GM23248 (cell line): ENCODE data around the gene ETV5. TPM values are rescaled to one million over a fixed set of nuclear protein-coding genes. Genes with fewer than 3 reads are reported as not detected.

Experiments used
- DNase-seq: peaks from one replicate; pipeline ENCODE4 v3.0.0-alpha.2; 2015
- H2AFZ ChIP-seq: fragments of 200-600 bp; sonication (generic); 2 replicates; pipeline ENCODE4 v1.6.1; 2016; ENCODE audit warnings: antibody characterized with exemption
- H3F3A ChIP-seq: fragments of 200-600 bp; sonication (generic); 2 replicates; pipeline ENCODE4 v1.6.1; 2016; ENCODE audit warnings: mild to moderate bottlenecking, antibody characterized with exemption, mixed run types; ENCODE audit not compliant: insufficient read depth
- H3K27ac ChIP-seq: fragments of 200-600 bp; sonication (generic); 2 replicates; pipeline ENCODE4 v1.5.1; 2016; ENCODE audit warnings: mild to moderate bottlenecking
- H3K27me3 ChIP-seq: fragments of 200-600 bp; sonication (generic); replicated peaks from 2 replicates; pipeline ENCODE4 v1.6.1; 2016; ENCODE audit warnings: mild to moderate bottlenecking; ENCODE audit not compliant: insufficient read depth
- H3K36me3 ChIP-seq: fragments of 200-600 bp; sonication (generic); 2 replicates; pipeline ENCODE4 v1.6.1; 2016; ENCODE audit warnings: low read depth, mild to moderate bottlenecking
- H3K4me1 ChIP-seq: fragments of 200-600 bp; sonication (generic); 2 replicates; pipeline ENCODE4 v1.6.1; 2016; ENCODE audit warnings: mild to moderate bottlenecking; ENCODE audit not compliant: insufficient read depth
- H3K4me2 ChIP-seq: fragments of 200-600 bp; sonication (generic); one replicate; pipeline ENCODE4 v1.6.1; 2016; ENCODE audit warnings: mild to moderate bottlenecking; ENCODE audit not compliant: unreplicated experiment
- H3K4me3 ChIP-seq: fragments of 200-600 bp; sonication (generic); 2 replicates; pipeline ENCODE4 v1.5.1; 2016; ENCODE audit warnings: mild to moderate bottlenecking
- H3K79me2 ChIP-seq: fragments of 200-600 bp; sonication (generic); 2 replicates; pipeline ENCODE4 v1.6.1; 2016; ENCODE audit warnings: mild to moderate bottlenecking; ENCODE audit not compliant: insufficient read depth
- H3K9ac ChIP-seq: fragments of 200-600 bp; sonication (generic); 2 replicates; pipeline ENCODE4 v1.6.1; 2016; ENCODE audit warnings: mild to moderate bottlenecking
- H3K9me2 ChIP-seq: fragments of 200-600 bp; sonication (generic); 2 replicates; pipeline ENCODE4 v1.6.1; 2016; ENCODE audit warnings: mixed run types, mild to moderate bottlenecking, moderate library complexity; ENCODE audit not compliant: insufficient read depth
- H3K9me3 ChIP-seq: fragments of 200-600 bp; sonication (generic); one replicate; pipeline ENCODE4 v1.6.1; 2017; ENCODE audit warnings: low read depth
- H4K20me1 ChIP-seq: fragments of 200-600 bp; sonication (generic); 2 replicates; pipeline ENCODE4 v1.6.0; 2016; ENCODE audit not compliant: insufficient read depth
- EZH2 ChIP-seq: fragments of 200-600 bp; sonication (generic); IDR thresholded peaks from 2 replicates; pipeline ENCODE4 v1.6.1; 2018; ENCODE audit warnings: antibody characterized with exemption, mild to moderate bottlenecking; ENCODE audit not compliant: insufficient read depth, poor library complexity, severe bottlenecking
- EZH2phosphoT487 ChIP-seq: fragments of 200-600 bp; sonication (generic); IDR thresholded peaks from 2 replicates; pipeline ENCODE4 v1.6.1; 2018; ENCODE audit warnings: antibody characterized with exemption, moderate library complexity, mild to moderate bottlenecking, low read depth; ENCODE audit not compliant: insufficient read depth
- WGBS, 2 experiments: methylation state at CpG; one replicate each; pipeline ENCODE4 v1.1.6; 2015 to 2017; ENCODE audit warnings: low lambda C conversion rate in 2 of 2, low coverage in 1 of 2; ENCODE audit errors: missing lambda C conversion rate in 2 of 2; 5-methylcytosine and 5-hydroxymethylcytosine counted together
- in situ Hi-C: fragments of 300-500 bp; cut with MboI; formaldehyde crosslinking; loops from 2 replicates; pipeline ENCODE4 v1.15.0; 2020
- polyA plus RNA-seq: library from polyadenylated mRNA; unstranded; fragments of >200 nt; fragmentation: Nextera tagmentation; extraction: Ambion mirVana; gene quantifications from 2 replicates; pipeline ENCODE4 v1.2.1, GENCODE V29; 2016
- total RNA-seq: library from RNA; depleted of rRNA; stranded (reverse); fragments of >200 nt; shearing (Covaris generic); gene quantifications from 2 replicates; pipeline ENCODE4 v1.2.3, GENCODE V29; 2014

ETV5 gene
- total and polyA plus RNA-seq, 2 experiments from 2014 or later: 44.0 to 47.5 TPM

DNA sequence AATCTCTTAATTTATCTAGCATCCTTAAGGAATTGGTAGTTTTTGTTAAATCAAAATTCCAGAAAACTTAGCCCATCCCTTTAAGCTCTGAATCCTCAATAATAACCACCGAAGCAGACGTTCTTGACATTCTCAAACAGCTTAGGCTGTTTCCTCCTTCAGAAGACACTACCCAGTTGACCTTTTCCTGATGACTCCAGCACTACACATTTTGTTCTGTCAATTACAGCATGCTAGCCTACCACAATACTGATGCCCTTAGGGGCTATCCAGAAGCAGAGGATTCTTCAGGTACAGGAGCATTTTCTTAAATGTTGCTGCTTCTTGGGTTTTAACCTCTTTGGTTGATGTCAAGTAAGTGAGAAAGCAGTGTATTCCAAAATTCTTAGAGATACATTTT, 33.4 kb downstream of the ETV5 start:
- no peaks in the 10 kb centered on the region for H3F3A ChIP-seq
- no peak overlapping the region for H2AFZ ChIP-seq
- no peaks in the 10 kb centered on the region for H3K79me2 ChIP-seq
- no peaks in the 10 kb centered on the region for H3K9me3 ChIP-seq
- no peaks in the 10 kb centered on the region for H3K4me1 ChIP-seq
- no peaks in the 10 kb centered on the region for H3K27me3 ChIP-seq
- in situ Hi-C loops: no loop called here
- H3K4me2 ChIP-seq: no peak overlapping the region
- no peak overlapping the region for H3K4me3 ChIP-seq
- DNase-seq: no peak
- TF ChIP-seq EZH2phosphoT487: no peak
- TF ChIP-seq EZH2: no peak
- WGBS, 2 experiments: 76 to 84% methylated on average over 2 of the region's 2 CpGs
- no peak overlapping the region for H3K9ac ChIP-seq
- H4K20me1 ChIP-seq: no peaks in the 10 kb centered on the region
- no peaks in the 10 kb centered on the region for H3K9me2 ChIP-seq
- H3K36me3 ChIP-seq: peaks cover 38% of the 10 kb centered on the region
- no peak overlapping the region for H3K27ac ChIP-seq

DNA sequence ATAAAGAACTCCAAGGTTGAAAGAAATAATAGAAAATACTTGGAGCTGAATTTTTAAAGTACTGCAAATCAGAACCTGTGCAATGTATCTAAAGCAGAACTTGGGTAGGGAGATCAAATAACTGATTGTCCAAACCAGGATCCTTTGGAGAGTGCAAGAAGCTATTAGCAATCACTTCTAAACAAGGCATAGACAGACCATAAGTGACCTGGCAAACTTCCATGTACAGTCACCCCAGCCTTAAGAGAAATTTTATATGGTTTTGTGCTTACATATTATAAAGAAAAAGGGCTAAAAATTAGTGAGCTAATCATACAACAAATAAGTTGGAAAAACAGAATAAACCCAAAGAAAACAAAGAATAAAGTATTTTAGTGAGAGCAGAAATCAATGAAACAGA, 35.2 kb downstream of the ETV5 start:
- Histone ChIP-seq H3K4me3 (no peak overlapping the region), H2AFZ (no peak overlapping the region), H3K9me2 (no peaks in the 10 kb centered on the region), H3K27ac (no peak overlapping the region), H3K9me3 (no peaks in the 10 kb centered on the region), H3K4me2 (no peak overlapping the region), H3K36me3 (peaks cover 26% of the 10 kb centered on the region), H3K4me1 (no peaks in the 10 kb centered on the region), H3K79me2 (no peaks in the 10 kb centered on the region), H3K9ac (no peak overlapping the region), H3F3A (no peaks in the 10 kb centered on the region), H4K20me1 (no peaks in the 10 kb centered on the region), H3K27me3 (no peaks in the 10 kb centered on the region)
- TF ChIP-seq EZH2 (no peak), EZH2phosphoT487 (no peak)
- DNase-seq: peak; percentile 7
- in situ Hi-C loops: no loop called here

DNA sequence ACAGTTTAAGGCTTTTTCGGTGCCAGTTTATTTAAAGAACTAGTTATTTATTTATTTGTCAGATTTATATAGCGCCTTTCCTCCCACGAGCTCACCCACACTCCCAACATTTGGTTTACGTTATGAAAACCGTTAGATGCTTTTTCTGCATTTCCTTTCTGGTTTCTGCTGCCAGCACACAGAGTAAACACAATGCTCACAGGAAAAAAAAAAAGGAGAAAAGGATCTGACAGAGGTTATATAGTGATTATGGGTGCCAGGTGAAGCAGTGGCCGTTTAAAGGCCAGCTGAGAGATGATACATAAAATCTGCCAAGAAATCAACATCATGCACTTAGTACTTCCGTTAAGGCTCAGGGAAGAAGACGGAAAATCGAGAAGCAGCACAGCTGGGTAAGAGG, 37.9 kb downstream of the ETV5 start:
- no peaks in the 10 kb centered on the region for H3K27me3 ChIP-seq
- H3K4me3 ChIP-seq: no peak overlapping the region
- H4K20me1 ChIP-seq: no peaks in the 10 kb centered on the region
- in situ Hi-C loops: no loop called here
- no peaks in the 10 kb centered on the region for H3K9me3 ChIP-seq
- no peaks in the 10 kb centered on the region for H3K79me2 ChIP-seq
- H2AFZ ChIP-seq: no peak overlapping the region
- no peak overlapping the region for H3K9ac ChIP-seq
- no peaks in the 10 kb centered on the region for H3K4me1 ChIP-seq
- 78% methylated on average over 9 of the region's 9 CpGs for WGBS, 2 experiments
- peaks cover 22% of the 10 kb centered on the region for H3K36me3 ChIP-seq
- H3K27ac ChIP-seq: no peak overlapping the region
- H3F3A ChIP-seq: no peaks in the 10 kb centered on the region
- DNase-seq: no peak
- TF ChIP-seq EZH2phosphoT487: no peak
- TF ChIP-seq EZH2: no peak
- no peak overlapping the region for H3K4me2 ChIP-seq
- no peaks in the 10 kb centered on the region for H3K9me2 ChIP-seq

DNA sequence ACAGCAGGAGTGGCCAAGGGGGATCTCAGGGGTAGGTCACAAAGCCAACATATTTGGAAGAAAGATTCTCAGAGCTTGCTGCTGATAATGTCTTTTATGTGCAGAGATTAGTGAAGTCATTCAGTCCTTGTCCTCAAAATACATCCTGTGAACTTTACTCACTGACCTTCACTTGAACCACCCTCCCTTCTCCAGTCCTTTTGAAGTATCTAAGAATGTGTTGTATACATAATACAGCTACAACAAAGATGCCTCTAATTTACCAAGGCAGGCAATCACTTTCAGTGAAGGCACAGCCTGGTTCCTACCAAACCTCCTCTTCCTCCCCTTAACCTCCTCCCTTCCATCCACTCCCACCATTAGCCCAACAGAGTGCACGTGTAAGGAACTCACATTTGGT, 38.3 kb downstream of the ETV5 start:
- H3F3A ChIP-seq: no peaks in the 10 kb centered on the region
- no peaks in the 10 kb centered on the region for H3K9me2 ChIP-seq
- no peak overlapping the region for H3K27ac ChIP-seq
- H3K9ac ChIP-seq: no peak overlapping the region
- no peaks in the 10 kb centered on the region for H3K9me3 ChIP-seq
- no peak for DNase-seq
- H3K27me3 ChIP-seq: no peaks in the 10 kb centered on the region
- H3K4me1 ChIP-seq: no peaks in the 10 kb centered on the region
- 48 to 60% methylated on average over 1 of the region's 1 CpG for WGBS, 2 experiments
- peaks cover 20% of the 10 kb centered on the region for H3K36me3 ChIP-seq
- TF ChIP-seq EZH2: no peak
- no peak for TF ChIP-seq EZH2phosphoT487
- H3K79me2 ChIP-seq: no peaks in the 10 kb centered on the region
- in situ Hi-C loops: no loop called here
- no peak overlapping the region for H3K4me3 ChIP-seq
- no peak overlapping the region for H2AFZ ChIP-seq
- H3K4me2 ChIP-seq: no peak overlapping the region
- no peaks in the 10 kb centered on the region for H4K20me1 ChIP-seq

DNA sequence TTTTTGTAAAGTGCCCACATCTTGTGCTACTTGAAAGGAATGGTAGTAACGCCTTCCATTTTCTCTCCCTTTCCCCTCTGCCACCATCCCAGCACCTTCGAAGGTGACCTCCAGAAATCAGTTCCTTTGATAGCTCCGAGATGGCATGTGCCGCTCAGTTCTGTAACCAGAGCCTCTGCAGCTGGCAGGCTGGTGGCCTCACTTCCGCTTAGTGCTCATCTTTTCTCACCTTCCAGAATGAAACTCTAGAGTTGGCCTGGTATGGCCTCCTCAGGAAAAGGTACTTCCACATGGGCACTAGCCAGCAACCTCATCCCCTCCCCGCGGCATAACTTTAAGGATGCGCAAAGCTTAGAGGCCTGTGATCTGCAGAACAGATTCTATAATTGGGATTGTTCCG, 38.8 kb downstream of the ETV5 start:
- Histone ChIP-seq H3K4me3 (no peak overlapping the region), H3K4me2 (no peak overlapping the region), H3F3A (no peaks in the 10 kb centered on the region), H4K20me1 (no peaks in the 10 kb centered on the region), H3K4me1 (no peaks in the 10 kb centered on the region), H3K9ac (no peak overlapping the region), H3K36me3 (peaks cover 20% of the 10 kb centered on the region), H3K79me2 (no peaks in the 10 kb centered on the region), H3K27me3 (no peaks in the 10 kb centered on the region), H3K9me3 (no peaks in the 10 kb centered on the region), H3K27ac (no peak overlapping the region), H2AFZ (no peak overlapping the region), H3K9me2 (no peaks in the 10 kb centered on the region)
- no peak for DNase-seq
- in situ Hi-C loops: no loop called here
- TF ChIP-seq EZH2 (no peak), EZH2phosphoT487 (no peak)
- WGBS, 2 experiments: 98 to 100% methylated on average over 9 of the region's 9 CpGs
